GM19238 (cell line): ENCODE measurements around the gene SETDB1.
A peak's percentile ranks its signal among the peaks of the same experiment; 100 is the strongest.
"Not testable (repeated sequence)": the region's sequence is repeated elsewhere in the genome, so short reads cannot be mapped to it uniquely, and the experiment has no call there.

ENCODE experiments used
- DNase-seq: peaks from one replicate; pipeline ENCODE4 v3.0.0; 2011; ENCODE audit warnings: low spot score; ENCODE audit not compliant: insufficient read length

SETDB1 gene

GRCh38 chr1:150928775-150929174 lies 2.6 kb downstream of the SETDB1 start:
- not testable (repeated sequence) for DNase-seq

GRCh38 chr1:150931773-150932172 lies 5.6 kb downstream of the SETDB1 start:
- no peak for DNase-seq

- DNase-seq = no peak
These were observed 18.7 kb downstream of the SETDB1 start for GRCh38 chr1:150944856-150945255.

- DNase-seq = no peak
These were observed 28.5 kb downstream of the SETDB1 start for GRCh38 chr1:150954708-150955107.

GRCh38 chr1:150955280-150955679 lies 29.1 kb downstream of the SETDB1 start:
- DNase-seq = no peak

- no peak for DNase-seq
These were observed 31.5 kb downstream of the SETDB1 start for GRCh38 chr1:150957666-150958065.

- no peak for DNase-seq
These were observed 34.5 kb downstream of the SETDB1 start for GRCh38 chr1:150960646-150961045.

GRCh38 chr1:150961756-150962155 lies 35.6 kb downstream of the SETDB1 start:
- no peak for DNase-seq

GRCh38 chr1:150963321-150964163 lies 37.4 kb downstream of the SETDB1 start:
- DNase-seq = no peak

- no peak for DNase-seq
These were observed 38.0 kb downstream of the SETDB1 start for GRCh38 chr1:150964164-150964489.

GRCh38 chr1:150965605-150966004 lies 39.4 kb downstream of the SETDB1 start:
- DNase-seq = no peak

GRCh38 chr1:150966011-150966410 lies 39.8 kb downstream of the SETDB1 start:
- DNase-seq = no peak

GRCh38 chr1:150967936-150968335 lies 41.8 kb downstream of the SETDB1 start:
- no peak for DNase-seq

- no peak for DNase-seq
These were observed 42.3 kb downstream of the SETDB1 start for GRCh38 chr1:150968491-150968890.

GRCh38 chr1:150969626-150970025 lies 43.5 kb downstream of the SETDB1 start:
- no peak for DNase-seq

GRCh38 chr1:150970808-150971582 lies 44.8 kb downstream of the SETDB1 start:
- no peak for DNase-seq

- DNase-seq = no peak
These were observed 45.6 kb downstream of the SETDB1 start for GRCh38 chr1:150971583-150972416.

GRCh38 chr1:150972417-150972940 lies 46.3 kb downstream of the SETDB1 start:
- DNase-seq = no peak

GRCh38 chr1:150973258-150973835 lies 47.2 kb downstream of the SETDB1 start:
- no peak for DNase-seq

GRCh38 chr1:150973836-150974579 lies 47.8 kb downstream of the SETDB1 start:
- peak; percentile 37 for DNase-seq
